ENCODE data around the gene PAX5.

PAX5 gene

DNA sequence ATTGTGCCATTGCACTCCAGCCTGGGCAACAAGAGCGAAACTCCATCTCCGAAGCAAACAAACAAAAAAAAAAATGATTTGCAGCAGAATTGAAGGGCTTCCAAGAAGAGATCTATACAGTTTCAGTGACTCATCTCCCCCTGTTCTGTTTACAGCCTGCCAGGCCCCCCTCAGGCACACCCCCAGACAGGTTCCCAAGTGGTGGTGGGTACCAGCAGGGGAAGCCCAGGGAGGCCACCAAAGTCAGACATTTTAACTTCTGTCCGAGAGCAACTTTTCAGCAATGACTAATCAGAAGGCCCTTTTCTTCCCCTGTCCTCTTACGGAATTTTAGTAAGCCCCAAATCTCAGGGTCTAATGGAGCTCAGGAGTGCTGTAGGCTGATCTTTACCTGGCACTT lies 98.7 kb downstream of the PAX5 start:
- Histone ChIP-seq H3K27ac (replicated peaks; ENCODE audit: low read length) (no peak overlapping the region), H3K36me3 (replicated peaks in 1 of 2; ENCODE audit: control insufficient read depth in 2 of 2, insufficient read depth in 2 of 2, low read length in 2 of 2) (peaks cover 0 to 55% of the 10 kb centered on the region in 2 donors), H3K18ac (ENCODE audit: low read length) (no peak overlapping the region), H3K23ac (ENCODE audit: low read depth, low read length, poor library complexity) (no peak overlapping the region), H3K4me2 (ENCODE audit: insufficient read depth, low read length, poor library complexity, severe bottlenecking) (no peak overlapping the region), H2BK5ac (ENCODE audit: low read length) (no peak overlapping the region), H4K8ac (ENCODE audit: low read depth, low read length) (no peak overlapping the region), H2BK120ac (ENCODE audit: low read depth, low read length) (no peak overlapping the region), H3K4ac (ENCODE audit: low read length) (no peak overlapping the region), H2BK12ac (ENCODE audit: low read length) (no peak overlapping the region), H3K27me3 (ENCODE audit: control insufficient read depth in 3 of 3, insufficient read depth in 3 of 3, low read depth in 1 of 3, low read length in 3 of 3) (no peaks in the 10 kb centered on the region), H3K9me3 (replicated peaks in 1 of 2; ENCODE audit: control insufficient read depth in 2 of 2, insufficient read depth in 1 of 2, low read depth in 1 of 2, low read length in 2 of 2) (peaks cover 0 to 16% of the 10 kb centered on the region in 2 donors), H2BK15ac (ENCODE audit: low read length) (no peak overlapping the region), H3K4me3 (ENCODE audit: low read length in 2 of 2) (no peak overlapping the region), H3K4me1 (ENCODE audit: control insufficient read depth in 2 of 2, insufficient read depth in 1 of 2, low read depth in 1 of 2, low read length in 2 of 2) (no peaks in the 10 kb centered on the region), H3K79me1 (ENCODE audit: low read depth, low read length) (no peaks in the 10 kb centered on the region), H2AK5ac (ENCODE audit: low read depth, low read length) (no peak overlapping the region), H3K9ac (ENCODE audit: low read depth, low read length, poor library complexity) (no peak overlapping the region), H4K91ac (ENCODE audit: low read depth, low read length, poor library complexity) (no peak overlapping the region), H3K14ac (ENCODE audit: low read length) (no peak overlapping the region), H2AFZ (ENCODE audit: low read length) (no peak overlapping the region)
- no peak for DNase-seq (ENCODE audit: low spot score)
- no CpG with 5 or more reads among the region's 4 CpGs for WGBS, 2 donors (ENCODE audit: extremely low coverage in 2 of 2, insufficient read length in 2 of 2, insufficient replicate concordance in 1 of 2)

DNA sequence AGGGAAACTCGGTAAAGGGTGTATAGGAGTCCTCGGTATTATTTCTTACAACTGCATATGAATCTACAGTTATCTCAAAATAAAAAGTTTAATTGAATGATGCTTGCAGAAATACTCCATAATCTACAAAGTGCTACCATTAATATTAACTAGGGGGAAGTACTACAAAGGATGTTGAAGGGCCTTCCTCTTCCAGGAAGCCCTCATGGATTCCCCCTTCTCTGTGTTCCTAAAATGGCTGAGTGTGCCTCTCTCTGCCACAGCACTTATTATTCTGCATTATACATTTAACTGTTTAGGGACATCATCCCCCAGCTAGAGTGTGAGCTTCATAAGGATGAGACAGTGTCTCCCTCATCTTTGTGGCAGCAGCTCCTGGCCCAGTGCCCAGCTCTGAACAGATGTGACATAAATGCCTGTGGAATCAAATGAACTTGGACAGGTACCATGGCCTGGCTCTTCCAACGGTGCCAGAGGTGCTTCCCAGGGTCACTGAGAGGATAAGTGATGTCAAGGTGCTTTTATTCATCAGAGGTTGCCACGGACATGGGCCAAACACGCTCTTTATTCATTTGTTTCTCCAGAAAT lies 99.5 kb downstream of the PAX5 start:
- no peak overlapping the region for H3K4ac ChIP-seq (ENCODE audit: low read length)
- peaks cover 0 to 16% of the 10 kb centered on the region in 2 donors for H3K9me3 ChIP-seq (replicated peaks in 1 of 2; ENCODE audit: control insufficient read depth in 2 of 2, insufficient read depth in 1 of 2, low read depth in 1 of 2, low read length in 2 of 2)
- no peak overlapping the region for H4K91ac ChIP-seq (ENCODE audit: low read depth, low read length, poor library complexity)
- no peaks in the 10 kb centered on the region for H3K4me1 ChIP-seq (ENCODE audit: control insufficient read depth in 2 of 2, insufficient read depth in 1 of 2, low read depth in 1 of 2, low read length in 2 of 2)
- no peak for DNase-seq (ENCODE audit: low spot score)
- no peak overlapping the region for H3K9ac ChIP-seq (ENCODE audit: low read depth, low read length, poor library complexity)
- H2BK12ac ChIP-seq (ENCODE audit: low read length) = no peak overlapping the region
- H2BK15ac ChIP-seq (ENCODE audit: low read length) = no peak overlapping the region
- H2BK5ac ChIP-seq (ENCODE audit: low read length) = no peak overlapping the region
- peaks cover 0 to 52% of the 10 kb centered on the region in 2 donors for H3K36me3 ChIP-seq (replicated peaks in 1 of 2; ENCODE audit: control insufficient read depth in 2 of 2, insufficient read depth in 2 of 2, low read length in 2 of 2)
- no peaks in the 10 kb centered on the region for H3K79me1 ChIP-seq (ENCODE audit: low read depth, low read length)
- no peak overlapping the region for H4K8ac ChIP-seq (ENCODE audit: low read depth, low read length)
- no peak overlapping the region for H3K14ac ChIP-seq (ENCODE audit: low read length)
- no peak overlapping the region for H2BK120ac ChIP-seq (ENCODE audit: low read depth, low read length)
- no peak overlapping the region for H3K4me3 ChIP-seq (ENCODE audit: low read length in 2 of 2)
- H3K27me3 ChIP-seq (ENCODE audit: control insufficient read depth in 3 of 3, insufficient read depth in 3 of 3, low read depth in 1 of 3, low read length in 3 of 3) = no peaks in the 10 kb centered on the region
- H3K18ac ChIP-seq (ENCODE audit: low read length) = no peak overlapping the region
- no peak overlapping the region for H3K27ac ChIP-seq (replicated peaks; ENCODE audit: low read length)
- H3K23ac ChIP-seq (ENCODE audit: low read depth, low read length, poor library complexity) = no peak overlapping the region
- WGBS, 2 donors (ENCODE audit: extremely low coverage in 2 of 2, insufficient read length in 2 of 2, insufficient replicate concordance in 1 of 2) = no CpG with 5 or more reads among the region's 5 CpGs
- H2AK5ac ChIP-seq (ENCODE audit: low read depth, low read length) = no peak overlapping the region
- H2AFZ ChIP-seq (ENCODE audit: low read length) = no peak overlapping the region
- H3K4me2 ChIP-seq (ENCODE audit: insufficient read depth, low read length, poor library complexity, severe bottlenecking) = no peak overlapping the region

DNA sequence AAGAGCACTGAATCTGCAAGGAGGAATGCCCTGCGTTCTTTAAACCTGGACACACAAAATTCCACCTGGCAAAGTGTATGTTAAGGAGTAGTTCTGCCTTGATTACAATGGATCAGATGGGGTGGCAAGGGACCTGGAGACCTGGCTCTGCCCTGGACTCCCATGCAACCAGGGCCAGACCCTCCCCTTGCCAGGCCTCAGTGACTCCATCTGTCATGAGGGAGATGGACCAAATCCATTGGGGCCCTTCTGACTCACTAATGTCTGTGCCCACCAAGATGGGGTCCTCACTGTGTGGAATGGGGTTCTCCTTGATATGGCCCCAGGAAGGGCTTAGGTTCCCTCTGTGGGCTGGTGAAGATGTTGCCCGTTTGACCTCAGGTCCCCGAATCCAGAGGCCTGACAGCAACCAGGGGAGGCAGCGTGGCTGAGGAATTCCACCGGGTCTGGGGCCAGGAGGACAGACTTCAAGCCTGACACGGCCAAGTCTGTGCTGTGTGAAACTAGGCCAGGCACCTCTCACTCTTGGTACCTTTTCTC lies 100.3 kb downstream of the PAX5 start:
- no peak overlapping the region for H2BK12ac ChIP-seq (ENCODE audit: low read length)
- H2BK120ac ChIP-seq (ENCODE audit: low read depth, low read length) = no peak overlapping the region
- H3K4me1 ChIP-seq (ENCODE audit: control insufficient read depth in 2 of 2, insufficient read depth in 1 of 2, low read depth in 1 of 2, low read length in 2 of 2) = no peaks in the 10 kb centered on the region
- no peak overlapping the region for H4K8ac ChIP-seq (ENCODE audit: low read depth, low read length)
- no peak overlapping the region for H3K4ac ChIP-seq (ENCODE audit: low read length)
- no peak overlapping the region for H3K9ac ChIP-seq (ENCODE audit: low read depth, low read length, poor library complexity)
- no peak overlapping the region for H2BK5ac ChIP-seq (ENCODE audit: low read length)
- H2AFZ ChIP-seq (ENCODE audit: low read length) = no peak overlapping the region
- no peak overlapping the region for H3K4me3 ChIP-seq (ENCODE audit: low read length in 2 of 2)
- no peak for DNase-seq (ENCODE audit: low spot score)
- H3K9me3 ChIP-seq (replicated peaks in 1 of 2; ENCODE audit: control insufficient read depth in 2 of 2, insufficient read depth in 1 of 2, low read depth in 1 of 2, low read length in 2 of 2) = peaks cover 0 to 16% of the 10 kb centered on the region in 2 donors
- H3K23ac ChIP-seq (ENCODE audit: low read depth, low read length, poor library complexity) = no peak overlapping the region
- H3K79me1 ChIP-seq (ENCODE audit: low read depth, low read length) = no peaks in the 10 kb centered on the region
- peak overlapping the region; percentile 30 for H3K18ac ChIP-seq (ENCODE audit: low read length)
- peaks cover 0 to 52% of the 10 kb centered on the region in 2 donors for H3K36me3 ChIP-seq (replicated peaks in 1 of 2; ENCODE audit: control insufficient read depth in 2 of 2, insufficient read depth in 2 of 2, low read length in 2 of 2)
- H2AK5ac ChIP-seq (ENCODE audit: low read depth, low read length) = peak overlapping the region; percentile 23
- H3K14ac ChIP-seq (ENCODE audit: low read length) = no peak overlapping the region
- H4K91ac ChIP-seq (ENCODE audit: low read depth, low read length, poor library complexity) = no peak overlapping the region
- no CpG with 5 or more reads among the region's 6 CpGs for WGBS, 2 donors (ENCODE audit: extremely low coverage in 2 of 2, insufficient read length in 2 of 2, insufficient replicate concordance in 1 of 2)
- H3K27ac ChIP-seq (replicated peaks; ENCODE audit: low read length) = no peak overlapping the region
- H3K27me3 ChIP-seq (ENCODE audit: control insufficient read depth in 3 of 3, insufficient read depth in 3 of 3, low read depth in 1 of 3, low read length in 3 of 3) = no peaks in the 10 kb centered on the region
- H2BK15ac ChIP-seq (ENCODE audit: low read length) = no peak overlapping the region
- H3K4me2 ChIP-seq (ENCODE audit: insufficient read depth, low read length, poor library complexity, severe bottlenecking) = no peak overlapping the region

DNA sequence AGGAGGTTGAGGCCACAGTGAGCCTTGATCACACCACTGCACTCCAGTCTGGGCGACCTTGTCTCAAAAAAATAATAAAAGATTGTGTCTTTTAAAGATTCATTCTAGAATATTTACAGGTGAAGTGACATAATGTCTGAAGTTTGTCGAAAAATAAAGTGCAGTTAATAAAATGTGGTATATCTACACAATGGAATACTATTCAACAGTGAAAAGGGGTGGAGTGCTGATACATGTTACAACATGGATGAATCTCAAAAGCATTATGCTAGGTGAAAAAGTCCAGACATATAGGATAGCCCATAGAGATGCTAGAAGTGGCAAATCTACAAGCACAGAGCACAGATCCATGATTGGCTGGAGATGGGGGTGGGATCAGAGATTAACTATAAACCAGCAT lies 101.9 kb downstream of the PAX5 start:
- Histone ChIP-seq H3K4me2 (ENCODE audit: insufficient read depth, low read length, poor library complexity, severe bottlenecking) (no peak overlapping the region), H4K8ac (ENCODE audit: low read depth, low read length) (no peak overlapping the region), H2BK5ac (ENCODE audit: low read length) (no peak overlapping the region), H3K27ac (replicated peaks; ENCODE audit: low read length) (no peak overlapping the region), H3K9me3 (replicated peaks in 1 of 2; ENCODE audit: control insufficient read depth in 2 of 2, insufficient read depth in 1 of 2, low read depth in 1 of 2, low read length in 2 of 2) (peaks cover 0 to 16% of the 10 kb centered on the region in 2 donors), H3K4me1 (ENCODE audit: control insufficient read depth in 2 of 2, insufficient read depth in 1 of 2, low read depth in 1 of 2, low read length in 2 of 2) (no peaks in the 10 kb centered on the region), H3K9ac (ENCODE audit: low read depth, low read length, poor library complexity) (no peak overlapping the region), H3K36me3 (replicated peaks in 1 of 2; ENCODE audit: control insufficient read depth in 2 of 2, insufficient read depth in 2 of 2, low read length in 2 of 2) (peaks cover 0 to 50% of the 10 kb centered on the region in 2 donors), H3K4me3 (ENCODE audit: low read length in 2 of 2) (no peak overlapping the region), H3K79me1 (ENCODE audit: low read depth, low read length) (no peaks in the 10 kb centered on the region), H3K14ac (ENCODE audit: low read length) (no peak overlapping the region), H3K4ac (ENCODE audit: low read length) (no peak overlapping the region), H3K18ac (ENCODE audit: low read length) (no peak overlapping the region), H3K27me3 (ENCODE audit: control insufficient read depth in 3 of 3, insufficient read depth in 3 of 3, low read depth in 1 of 3, low read length in 3 of 3) (no peaks in the 10 kb centered on the region), H2AK5ac (ENCODE audit: low read depth, low read length) (no peak overlapping the region), H4K91ac (ENCODE audit: low read depth, low read length, poor library complexity) (no peak overlapping the region), H2BK120ac (ENCODE audit: low read depth, low read length) (no peak overlapping the region), H2AFZ (ENCODE audit: low read length) (no peak overlapping the region), H2BK12ac (ENCODE audit: low read length) (no peak overlapping the region), H3K23ac (ENCODE audit: low read depth, low read length, poor library complexity) (no peak overlapping the region), H2BK15ac (ENCODE audit: low read length) (no peak overlapping the region)
- WGBS, 2 donors (ENCODE audit: extremely low coverage in 2 of 2, insufficient read length in 2 of 2, insufficient replicate concordance in 1 of 2) = no CpG with 5 or more reads among the region's 2 CpGs
- DNase-seq (ENCODE audit: low spot score) = no peak
